NCI-H146 (cell line): Measurements from ENCODE around the gene RNU1-4.
"Not testable (repeated sequence)": the region's sequence is repeated elsewhere in the genome, so short reads cannot be mapped to it uniquely, and the experiment has no call there.

Experiments
- DNase-seq: peaks from one replicate; lab custom pipeline; 2025; lab: John Stamatoyannopoulos, UW

The RNU1-4 gene

DNA sequence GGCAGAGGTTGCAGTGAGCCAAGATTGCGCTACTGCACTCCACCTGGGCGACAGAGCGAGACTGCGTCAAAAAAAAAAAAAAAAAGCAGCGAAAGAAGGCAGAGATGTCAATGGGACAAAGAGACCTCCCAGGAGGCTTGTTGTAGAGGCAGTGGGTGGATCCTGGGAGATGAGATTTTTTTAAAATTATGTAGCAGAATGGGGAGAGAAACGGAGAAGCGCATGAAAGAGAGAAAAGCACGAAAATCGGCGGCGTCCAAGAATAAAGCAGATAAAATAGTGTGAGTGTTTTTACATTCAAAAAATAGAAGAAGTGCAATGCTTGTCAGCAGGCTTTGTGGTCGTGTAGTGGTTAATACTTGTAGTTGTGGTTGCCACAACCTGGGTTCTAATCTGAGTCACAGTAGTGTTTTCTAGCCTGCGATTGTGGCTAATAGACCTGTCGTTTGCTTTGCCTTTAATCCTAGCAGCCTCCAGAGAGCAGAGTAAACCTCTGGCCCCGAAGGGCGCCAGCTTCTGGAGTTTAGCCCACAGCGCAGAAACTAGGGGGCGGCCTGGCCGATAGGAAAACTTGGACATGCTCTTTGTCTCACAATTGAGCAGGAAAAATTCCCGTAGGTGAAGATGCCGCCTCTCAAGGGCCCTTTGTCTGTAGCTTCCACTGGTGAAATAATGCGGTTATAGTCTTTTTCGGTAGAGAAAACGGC, 11.9 kb upstream of the RNU1-4 start:
- not testable (repeated sequence) for DNase-seq

DNA sequence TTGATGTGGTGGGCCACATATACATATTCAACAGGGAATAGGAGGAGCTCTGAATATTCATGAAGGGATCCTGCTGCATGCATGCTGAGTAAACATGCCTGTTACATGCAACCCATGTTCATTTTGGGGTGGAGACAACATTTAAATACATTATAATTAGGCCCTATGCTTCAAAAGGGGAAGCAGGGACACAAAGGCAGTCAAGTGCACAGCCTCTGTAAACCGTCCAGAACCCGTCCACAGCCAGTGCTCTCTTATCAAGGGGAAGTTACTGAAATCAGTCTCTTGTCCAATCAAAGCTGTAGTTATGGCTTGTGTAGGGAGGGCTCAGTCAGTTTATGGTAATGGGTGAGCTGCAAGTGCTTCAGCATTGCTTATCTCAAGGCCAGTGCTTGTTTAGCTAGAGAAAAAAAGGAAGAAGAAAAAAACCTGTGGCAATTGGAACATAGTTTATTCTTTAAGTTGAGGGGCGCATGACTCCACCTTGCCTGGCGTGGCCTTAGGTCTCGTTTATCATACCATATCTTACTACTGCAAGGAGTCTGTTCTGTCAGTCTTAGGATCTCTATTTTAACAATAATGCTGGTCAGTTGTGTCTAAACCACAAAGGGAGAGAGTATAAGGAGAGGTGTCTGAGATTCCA, 7.9 kb upstream of the RNU1-4 start:
- not testable (repeated sequence) for DNase-seq

DNA sequence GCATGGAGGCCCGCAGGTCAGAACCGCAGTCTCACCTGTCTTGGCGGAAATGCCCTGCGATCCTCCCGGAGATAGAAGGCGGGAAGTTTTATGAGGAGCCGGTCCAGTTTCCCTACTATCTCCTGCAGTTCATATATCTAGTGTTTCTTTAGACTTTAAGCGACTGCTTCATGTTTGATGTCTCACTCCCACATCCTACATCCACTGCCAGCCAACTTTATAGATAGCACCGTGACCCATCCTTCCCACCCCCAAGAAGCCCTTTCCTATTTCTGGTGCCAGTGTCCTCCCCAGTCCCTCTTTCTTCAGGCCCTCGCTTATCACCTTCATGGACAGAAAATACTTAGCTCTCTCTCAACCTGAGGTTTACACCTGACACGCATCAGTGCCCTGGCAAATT, 914 bp downstream of the RNU1-4 start:
- DNase-seq, result not testable (repeated sequence)

DNA sequence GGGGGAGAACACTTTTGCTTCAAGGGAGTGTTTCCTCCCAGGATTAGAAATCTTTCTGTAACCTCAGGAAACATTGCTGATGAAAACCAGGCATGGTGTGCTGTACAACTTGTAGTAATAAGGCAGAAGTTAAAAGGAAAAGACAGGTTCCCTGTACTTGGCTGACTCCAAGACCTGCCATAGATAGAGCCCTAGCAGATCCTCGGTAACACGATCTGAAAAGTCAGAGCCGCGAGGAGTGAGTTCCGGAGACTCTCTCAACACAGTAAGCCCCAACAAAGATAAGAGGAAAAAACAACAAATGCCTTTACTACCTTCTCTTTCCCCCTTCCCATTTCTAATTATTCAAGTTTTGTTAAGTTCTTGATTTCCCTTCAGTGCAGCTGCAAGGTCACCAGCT, 7.3 kb downstream of the RNU1-4 start:
- not testable (repeated sequence) for DNase-seq

DNA sequence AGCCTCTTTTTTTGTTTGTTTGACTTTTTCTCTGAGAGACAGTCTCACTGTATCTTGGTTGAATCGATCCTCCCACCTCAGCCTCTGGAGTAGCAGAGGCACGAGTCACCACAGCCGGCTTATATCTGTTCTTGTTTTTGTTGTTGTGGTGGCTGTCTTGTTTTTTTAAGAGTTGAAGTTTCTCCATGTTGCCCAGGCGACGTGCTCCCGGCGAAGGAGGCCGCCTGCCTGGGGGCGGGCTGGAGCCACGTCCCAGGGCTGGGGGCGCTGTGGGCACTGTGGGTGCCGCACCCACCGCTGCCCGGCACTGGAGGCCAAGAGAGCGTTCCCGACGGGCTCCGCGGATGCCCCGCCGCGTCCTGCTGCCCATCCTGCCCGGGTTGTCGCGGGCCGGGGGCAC, 8.4 kb downstream of the RNU1-4 start:
- DNase-seq, result not testable (repeated sequence)

DNA sequence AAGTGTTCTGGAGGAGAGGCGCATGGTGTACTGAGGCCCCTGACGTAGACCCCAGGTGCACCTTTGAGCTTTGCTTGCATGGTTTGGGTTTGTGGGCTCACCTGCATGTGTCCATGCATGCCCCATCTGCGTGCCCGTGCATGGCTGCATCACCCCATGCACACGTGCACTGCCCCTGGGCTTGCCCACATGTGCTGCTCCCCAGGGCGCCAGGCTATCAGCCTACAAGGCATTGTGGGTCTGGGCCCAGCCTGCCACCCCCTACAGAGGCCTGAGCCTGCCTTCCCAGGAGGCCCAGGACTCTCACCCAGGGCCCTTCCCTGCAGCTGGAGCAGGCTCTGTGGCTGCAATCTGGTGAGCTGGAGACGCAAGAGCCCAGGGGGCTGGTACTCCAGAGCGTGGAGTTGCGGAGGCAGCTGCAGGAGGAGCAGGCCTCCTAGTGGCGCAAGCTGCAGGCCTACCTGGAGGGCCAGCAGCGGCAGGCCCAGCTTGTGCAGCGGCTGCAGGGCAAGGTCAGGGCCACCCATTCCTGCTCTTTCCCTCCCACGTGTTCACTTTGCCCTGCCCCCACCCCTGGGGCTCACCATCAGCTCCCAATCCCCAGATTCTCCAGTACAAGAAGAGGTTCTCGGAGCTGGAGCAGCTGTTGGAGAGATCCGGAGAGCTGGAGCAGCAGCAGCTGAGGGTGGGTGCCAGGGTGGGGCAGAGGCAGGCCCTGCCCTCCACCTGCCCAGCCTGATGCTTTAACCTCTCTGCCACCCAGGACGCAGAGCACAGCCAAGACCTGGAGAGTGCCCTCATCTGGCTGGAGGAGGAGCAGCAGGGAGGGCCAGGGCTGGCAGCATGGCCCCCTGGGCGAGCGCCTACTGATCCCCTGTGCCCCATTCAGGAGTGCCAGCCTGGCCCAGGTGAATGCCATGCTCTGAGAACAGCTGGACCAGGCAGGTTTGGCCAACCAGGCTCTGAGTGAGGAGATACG, 9.9 kb downstream of the RNU1-4 start:
- DNase-seq, result not testable (repeated sequence)

DNA sequence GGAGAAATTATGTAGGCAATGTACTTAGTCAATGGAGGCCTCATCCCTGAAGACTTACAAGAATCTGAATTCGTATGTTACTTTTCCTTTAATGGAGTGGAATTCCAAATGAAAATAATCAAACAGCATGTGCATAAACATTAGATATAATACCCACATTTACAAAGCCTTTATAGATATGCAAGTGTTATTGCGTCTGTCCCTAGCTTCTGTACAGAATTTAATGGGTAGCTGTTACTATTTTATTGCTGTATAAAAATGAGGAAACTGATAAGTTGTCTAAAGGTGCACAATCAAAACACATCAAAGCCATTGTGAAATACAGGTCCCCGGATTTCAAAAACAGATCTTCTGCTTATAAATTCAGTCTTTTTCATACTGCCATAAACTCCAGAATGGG, 12.5 kb downstream of the RNU1-4 start:
- DNase-seq, result not testable (repeated sequence)

DNA sequence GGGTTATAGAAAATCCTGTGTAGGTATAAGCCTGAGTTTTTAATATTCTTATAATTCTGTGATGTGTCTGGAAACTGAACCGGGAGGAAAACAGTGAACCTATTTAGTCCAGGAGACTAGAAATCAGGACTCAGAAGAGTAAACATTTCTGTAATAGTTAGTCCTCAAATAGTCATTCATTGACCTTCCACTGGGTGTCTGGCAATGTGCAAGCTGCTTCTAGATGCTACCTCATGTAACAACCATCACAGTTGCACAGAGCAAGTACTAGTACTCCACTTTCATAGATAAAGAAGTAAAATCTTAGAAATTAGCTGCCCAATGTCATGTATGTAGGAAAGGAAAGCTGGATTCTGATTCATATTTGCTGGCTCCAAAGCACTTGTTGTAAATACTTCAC, 15.1 kb downstream of the RNU1-4 start:
- DNase-seq, result not testable (repeated sequence)

DNA sequence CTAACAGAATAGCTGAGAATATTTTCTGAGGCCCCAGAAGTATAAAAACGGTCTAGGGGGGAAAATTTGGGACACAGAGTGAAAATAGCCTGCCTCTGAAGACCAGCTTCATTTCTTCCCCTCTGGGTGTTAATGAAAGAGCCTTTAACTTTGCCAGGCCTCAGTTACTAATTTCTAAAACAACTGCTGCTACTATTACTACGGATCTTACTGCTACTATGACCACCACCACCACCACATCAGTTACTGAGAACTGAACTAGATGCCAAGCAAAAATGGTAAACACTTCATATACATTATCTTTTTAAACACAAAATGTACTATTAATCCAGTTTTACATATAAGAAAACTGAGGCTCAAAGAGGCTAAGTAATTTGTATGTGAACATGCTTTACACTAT, 15.6 kb downstream of the RNU1-4 start:
- DNase-seq, result not testable (repeated sequence)

DNA sequence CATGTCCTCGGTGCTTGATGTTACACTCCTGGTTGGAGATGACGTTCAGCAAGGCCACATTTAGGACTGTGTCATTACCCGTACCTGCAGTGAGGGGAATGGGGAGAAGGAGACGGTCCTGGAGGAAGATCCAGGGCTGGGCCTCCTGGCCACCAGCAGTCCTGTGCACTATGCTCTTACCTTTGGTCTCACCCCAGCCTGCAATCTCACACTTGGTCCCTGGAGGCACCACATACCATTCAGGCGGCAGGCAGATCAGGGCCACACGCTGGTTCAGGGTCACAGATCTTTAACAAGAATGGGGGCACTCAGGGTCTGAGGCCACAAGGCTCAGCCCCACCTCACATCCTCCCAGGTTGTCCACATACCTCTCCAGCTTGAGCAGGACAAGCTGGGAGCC, 17.3 kb downstream of the RNU1-4 start:
- not testable (repeated sequence) for DNase-seq

DNA sequence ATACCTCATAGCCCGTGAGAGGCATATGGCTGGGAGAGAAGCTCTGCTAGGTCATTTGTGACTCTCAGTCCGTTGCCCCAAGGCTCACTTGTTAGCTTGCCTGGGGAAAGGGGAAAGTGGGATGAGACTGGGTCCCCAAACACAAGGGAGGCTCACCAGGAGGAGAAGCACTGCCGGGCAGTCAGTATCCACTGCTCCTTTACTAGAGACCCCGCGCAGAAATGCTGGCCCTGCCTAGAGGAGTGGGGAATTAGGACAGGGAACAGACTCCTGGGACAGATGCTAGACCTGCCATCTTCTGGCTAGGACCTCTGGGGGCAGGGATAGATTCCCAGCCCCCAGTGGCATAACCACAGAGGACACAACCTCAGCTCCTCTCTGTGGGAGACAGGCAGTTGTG, 17.7 kb downstream of the RNU1-4 start:
- DNase-seq, result not testable (repeated sequence)

DNA sequence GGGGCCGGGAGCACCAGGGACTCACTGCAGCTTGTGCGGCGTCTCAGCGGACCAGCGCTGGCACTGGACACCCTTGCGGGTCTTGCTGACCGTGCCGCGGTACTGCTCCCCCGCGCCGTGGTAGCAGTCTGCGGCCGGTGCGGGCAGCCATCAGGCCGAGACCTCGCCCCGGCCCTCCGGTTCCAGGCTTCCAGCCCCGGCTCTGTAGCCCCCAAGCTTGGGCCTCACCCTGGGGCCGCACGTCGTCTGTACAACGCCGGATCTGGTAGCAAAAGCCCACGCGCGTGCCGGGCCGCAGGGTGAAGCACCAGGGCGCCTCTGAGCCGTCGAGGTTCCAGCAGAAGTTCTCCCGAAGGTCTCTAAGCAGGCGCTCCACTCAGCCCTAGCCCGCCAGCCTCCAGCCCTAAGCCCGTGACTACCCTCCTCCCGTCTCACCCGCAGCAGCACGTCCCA, 18.8 kb downstream of the RNU1-4 start:
- DNase-seq, result not testable (repeated sequence)

DNA sequence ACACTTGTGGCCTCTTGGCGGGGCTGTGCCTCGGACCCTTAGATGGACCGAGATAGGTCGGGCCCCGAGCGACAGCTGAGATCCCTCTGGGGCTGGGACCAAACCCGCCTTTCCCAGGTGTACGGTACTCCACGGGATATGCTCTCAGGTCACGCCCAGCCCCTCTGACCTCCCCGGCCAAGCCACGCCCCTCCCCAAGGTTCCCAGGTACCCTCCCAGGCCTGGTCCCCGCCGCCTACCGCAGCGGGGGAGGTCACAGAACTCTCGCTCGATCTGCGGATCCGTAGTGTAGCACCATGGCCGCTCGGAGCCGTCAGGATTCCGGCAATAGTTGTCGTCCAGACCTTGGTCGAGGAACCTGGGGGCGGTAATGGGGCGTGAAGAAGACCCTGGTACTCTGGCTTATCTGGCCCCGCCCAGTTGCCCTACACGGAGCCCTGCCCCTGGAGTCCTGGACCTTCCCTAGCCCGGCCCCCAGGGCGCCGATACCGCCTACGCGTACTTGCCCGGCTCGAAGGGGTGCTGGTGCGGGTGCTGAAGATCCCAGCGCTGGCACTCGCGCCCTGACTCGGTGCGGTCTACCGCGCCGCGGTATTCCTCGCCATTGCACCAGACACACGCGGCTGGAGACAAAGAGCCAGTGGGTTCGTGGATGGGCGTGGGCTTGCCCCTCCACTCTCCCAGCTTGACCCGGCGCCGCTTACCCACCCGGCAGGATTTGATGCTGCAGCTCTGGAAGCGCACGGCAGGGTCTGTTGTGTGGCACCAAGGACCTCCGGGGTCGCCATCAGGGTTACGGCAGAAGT, 19.5 kb downstream of the RNU1-4 start:
- DNase-seq, result not testable (repeated sequence)

DNA sequence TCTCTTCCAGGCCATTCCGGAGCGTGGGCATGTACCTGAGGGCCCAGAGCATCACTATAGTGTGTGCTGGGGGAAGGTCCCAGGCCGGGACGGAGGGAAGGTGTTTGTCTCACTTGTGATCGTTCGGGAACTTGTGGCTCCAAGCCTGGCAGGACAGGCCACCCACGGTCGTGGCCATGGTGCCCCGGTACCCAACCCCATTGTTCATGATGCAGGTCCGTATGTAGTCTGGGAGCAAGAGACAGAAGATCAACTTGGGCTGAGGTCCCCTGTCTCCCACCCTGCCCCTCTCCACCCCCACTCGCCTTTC, 20.1 kb downstream of the RNU1-4 start:
- DNase-seq, result not testable (repeated sequence)

DNA sequence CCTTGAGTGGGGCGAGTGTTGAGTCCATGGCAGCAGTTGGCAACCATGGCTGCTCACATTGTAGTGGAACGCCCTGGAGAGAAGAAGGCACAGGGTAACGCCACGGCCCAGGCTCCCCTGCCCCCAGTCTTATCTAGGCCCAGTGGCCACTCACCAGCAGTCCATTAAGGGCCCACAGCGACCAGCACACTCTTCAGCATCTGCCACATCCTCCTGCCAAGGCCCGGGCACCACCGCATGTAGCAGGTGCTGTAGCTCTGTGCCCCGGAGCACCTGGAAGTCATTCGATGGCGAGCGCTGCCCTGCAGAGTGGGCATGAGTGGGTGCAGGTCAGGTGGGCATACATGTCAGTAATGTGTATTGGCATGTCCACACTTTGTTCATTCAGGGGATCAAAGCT, 20.5 kb downstream of the RNU1-4 start:
- not testable (repeated sequence) for DNase-seq

DNA sequence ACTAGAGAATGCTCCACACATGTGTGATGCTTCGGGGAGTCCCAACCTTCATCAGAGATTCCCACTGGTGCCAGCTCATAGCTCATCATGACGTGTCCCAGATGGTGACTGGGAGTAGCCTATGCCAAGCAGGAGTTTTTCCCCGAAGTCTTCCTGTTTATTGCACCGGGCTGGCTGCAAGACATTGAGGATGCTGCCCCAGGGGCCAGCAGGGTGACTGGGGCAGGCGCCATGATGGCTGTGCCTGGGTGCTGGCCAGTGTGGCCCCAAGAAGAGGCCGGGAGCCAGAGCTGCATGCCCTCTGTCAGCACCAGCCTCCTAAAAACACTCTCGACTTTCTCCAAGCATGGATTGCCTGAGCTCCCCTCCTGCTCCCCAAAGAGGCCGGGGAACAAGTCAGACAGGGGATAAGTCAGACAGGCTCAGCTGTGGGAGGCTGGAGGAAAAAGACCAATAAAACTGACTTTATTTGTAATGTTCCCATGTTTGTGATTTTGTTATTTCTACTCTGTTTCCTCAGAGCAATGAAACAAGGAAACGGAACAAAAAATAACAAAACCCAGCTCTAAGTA, 24.0 kb downstream of the RNU1-4 start:
- not testable (repeated sequence) for DNase-seq

DNA sequence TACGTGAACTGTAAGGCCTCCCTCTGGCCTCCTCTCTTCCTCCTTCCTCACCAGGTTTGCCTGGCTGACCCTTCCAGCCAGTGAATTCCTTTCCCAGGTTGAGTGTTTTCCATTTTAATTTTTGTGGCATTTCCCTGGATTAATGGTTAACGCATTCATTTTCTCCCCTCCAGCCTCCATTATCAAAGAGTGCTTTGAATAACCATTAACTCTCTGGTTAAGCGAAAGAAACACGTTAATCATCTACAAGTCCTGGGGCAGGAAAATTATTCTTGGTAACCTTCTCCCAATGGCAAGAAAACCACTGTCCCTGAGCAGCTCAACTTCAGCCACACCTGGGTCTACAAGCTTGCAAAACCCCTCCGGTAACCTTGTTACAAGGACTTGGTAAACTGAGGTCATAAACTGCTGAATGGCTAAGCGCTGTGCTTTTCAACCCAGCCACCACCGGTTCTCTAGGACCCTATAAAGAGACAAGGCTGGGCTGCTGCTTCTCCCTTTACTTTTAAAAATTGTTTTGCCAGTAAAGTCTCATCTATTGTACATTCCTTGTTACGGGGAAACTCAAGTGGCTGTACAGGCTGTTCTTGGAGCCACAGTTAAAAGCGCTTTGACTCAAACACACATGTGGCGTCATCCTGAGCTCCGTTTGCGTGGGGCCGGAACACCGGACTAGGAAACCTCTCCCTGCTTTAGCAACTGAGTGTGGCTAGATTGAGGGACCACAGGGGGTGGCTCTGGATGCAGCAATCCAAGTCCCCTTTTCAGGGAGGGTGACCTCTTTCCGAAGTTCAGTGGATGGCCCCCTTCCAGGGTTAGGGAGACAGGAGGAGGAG, 24.7 kb downstream of the RNU1-4 start:
- DNase-seq, result not testable (repeated sequence)

DNA sequence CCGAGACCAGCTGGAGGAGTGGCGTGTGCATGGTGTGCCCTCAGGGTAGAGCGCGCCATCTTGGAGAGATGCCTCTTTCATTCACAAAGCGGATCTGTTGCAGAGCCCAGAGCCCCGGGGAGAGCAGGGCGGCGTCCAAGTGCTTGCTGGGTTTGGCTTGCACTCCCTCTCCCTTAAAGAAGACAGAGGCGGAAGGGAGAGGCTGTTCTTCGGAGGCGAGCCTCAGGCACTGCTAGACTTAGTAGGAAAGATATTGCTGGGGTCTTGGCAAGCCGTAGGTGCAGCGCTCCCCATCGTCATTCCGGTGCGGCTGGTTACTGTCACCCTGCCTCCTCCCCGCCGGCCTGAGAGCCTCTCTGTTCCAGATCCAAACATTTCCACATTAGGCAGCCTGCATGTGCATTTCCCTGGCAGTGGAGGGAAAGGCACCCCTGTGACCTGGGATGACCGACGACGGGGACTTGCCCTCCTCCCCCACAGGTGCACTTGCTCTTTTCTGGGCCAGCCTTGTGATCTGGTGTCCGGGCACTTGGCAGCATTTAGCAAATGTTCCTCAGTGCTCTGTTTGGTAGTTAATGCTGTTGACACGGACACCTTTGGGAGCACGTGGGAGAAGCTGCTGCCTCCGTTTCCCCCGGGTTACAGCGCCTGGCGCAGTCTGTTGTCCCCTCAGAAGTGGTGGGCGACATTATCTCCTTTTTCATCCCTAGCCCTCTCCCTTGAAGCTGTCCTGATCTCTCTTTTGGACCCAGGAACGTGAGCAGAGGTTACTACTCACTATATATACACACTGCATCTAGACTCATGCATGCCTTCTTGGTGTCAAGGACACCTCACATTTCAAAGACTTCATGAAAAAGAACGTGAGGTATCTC, 25.7 kb downstream of the RNU1-4 start:
- peak; percentile 60 for DNase-seq

DNA sequence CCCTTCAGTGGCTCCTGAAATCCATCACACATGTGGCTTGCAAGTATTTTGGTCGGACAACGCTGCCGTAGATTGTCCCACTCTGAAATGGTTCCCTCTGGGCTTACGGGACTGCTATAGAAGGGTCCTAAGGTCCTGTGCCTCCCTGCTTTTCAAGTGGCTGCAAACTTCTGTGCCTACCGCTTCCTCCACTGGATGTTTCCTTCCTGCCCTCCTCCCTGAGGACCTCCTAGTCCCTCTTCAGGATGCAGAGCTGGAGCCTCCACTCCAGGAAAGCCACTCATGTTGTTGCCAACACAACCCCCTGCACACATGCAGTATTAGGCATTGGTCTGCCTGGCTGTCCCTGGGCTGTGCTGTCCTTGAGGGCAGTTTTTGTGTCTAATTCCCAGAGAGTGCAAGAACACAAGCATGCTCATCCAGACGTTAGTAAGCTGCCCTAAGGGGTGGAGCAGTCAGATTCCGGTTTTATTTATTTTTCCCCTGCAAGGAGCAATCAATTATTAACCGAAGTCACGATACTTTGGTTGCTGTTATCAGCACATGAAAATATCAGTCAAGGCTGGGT, 26.5 kb downstream of the RNU1-4 start:
- DNase-seq, result not testable (repeated sequence)
